ENCODE measurements around the gene CPNE4.

DNA sequence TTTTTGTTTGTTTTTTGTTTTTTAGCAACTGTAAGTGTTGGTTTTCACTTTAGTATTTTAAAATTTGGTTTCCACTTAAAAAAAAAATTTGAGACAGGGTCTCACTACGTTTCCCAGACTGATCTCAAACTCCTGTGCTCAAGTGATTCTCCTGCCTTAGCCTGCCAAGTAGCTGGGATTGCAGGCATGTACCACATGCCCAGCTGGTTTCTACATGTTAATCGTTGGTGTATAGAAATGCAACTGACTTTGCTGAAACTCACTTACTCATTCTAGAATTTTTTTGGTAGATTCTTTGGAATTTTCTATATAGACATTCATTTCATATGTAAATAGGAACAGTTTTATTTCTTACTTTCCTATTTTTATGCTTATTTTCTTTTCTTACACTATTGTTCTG lies 287.3 kb downstream of the CPNE4 start:
- TF ChIP-seq EZH2 (IDR thresholded peaks at IDR 0.05) = no peak
- no peak for TF ChIP-seq POLR2AphosphoS5 (IDR thresholded peaks at IDR 0.05; ENCODE audit: borderline replicate concordance, low read depth, low read length)

Data from SK-N-MC (cell line).